RWPE1 (cell line): ENCODE data around the gene PXDN.

ENCODE experiments used
- CTCF ChIA-PET: fragments of 350-600 bp; sonication (Branson Sonifier 250); formaldehyde crosslinking; extraction: SDS; loops from one replicate; lab custom pipeline; 2021; lab: Yijun Ruan, JAX
- POLR2A ChIA-PET: fragments of 400-600 bp; formaldehyde crosslinking; extraction: SDS; loops from one replicate; lab custom pipeline; 2020; ENCODE audit warnings: antibody characterized with exemption; ENCODE audit not compliant: low non-redundant PET; lab: Yijun Ruan, JAX
- DNase-seq: peaks from one replicate; pipeline ENCODE4 v3.0.0; 2012; ENCODE audit warnings: low spot score
- H3K27ac ChIP-seq: fragments of 450-650 bp; 2 replicates; pipeline ENCODE4 v1.5.1; 2017
- CTCF ChIP-seq: fragments of 450-650 bp; conservative IDR thresholded peaks from 2 replicates; pipeline ENCODE4 v1.5.1; 2017; ENCODE audit warnings: low read depth, mild to moderate bottlenecking

PXDN gene

GRCh38 chr2:1633092-1633671 is 111.1 kb downstream of the PXDN start:
- ChIA-PET POLR2A (no interaction called here), CTCF (no interaction called here)

GRCh38 chr2:1632510-1632909 is 111.8 kb downstream of the PXDN start:
- POLR2A ChIA-PET: no interaction called here

More at GRCh38 chr2:1633092-1633671, 111.1 kb downstream of the PXDN start:
- no peak for DNase-seq
- no peak for TF ChIP-seq CTCF
- peak overlapping the region; percentile 25; the same call in 1 of the 2 replicates for H3K27ac ChIP-seq

GRCh38 chr2:1632002-1632348 is 112.3 kb downstream of the PXDN start:
- H3K27ac ChIP-seq: peak overlapping the region; percentile 60
- ChIA-PET CTCF (interaction anchor here (1.2 kb wide), 1 partner anchor 119 kb away, joined by 3 read pairs; no protein-coding TSS in a partner anchor), POLR2A (no interaction called here)
- DNase-seq: peak; percentile 57
- no peak for TF ChIP-seq CTCF

More at GRCh38 chr2:1632510-1632909, 111.8 kb downstream of the PXDN start:
- CTCF ChIA-PET: no interaction called here
- no peak for TF ChIP-seq CTCF
- H3K27ac ChIP-seq: peak overlapping the region; percentile 60
- DNase-seq: no peak

DNA sequence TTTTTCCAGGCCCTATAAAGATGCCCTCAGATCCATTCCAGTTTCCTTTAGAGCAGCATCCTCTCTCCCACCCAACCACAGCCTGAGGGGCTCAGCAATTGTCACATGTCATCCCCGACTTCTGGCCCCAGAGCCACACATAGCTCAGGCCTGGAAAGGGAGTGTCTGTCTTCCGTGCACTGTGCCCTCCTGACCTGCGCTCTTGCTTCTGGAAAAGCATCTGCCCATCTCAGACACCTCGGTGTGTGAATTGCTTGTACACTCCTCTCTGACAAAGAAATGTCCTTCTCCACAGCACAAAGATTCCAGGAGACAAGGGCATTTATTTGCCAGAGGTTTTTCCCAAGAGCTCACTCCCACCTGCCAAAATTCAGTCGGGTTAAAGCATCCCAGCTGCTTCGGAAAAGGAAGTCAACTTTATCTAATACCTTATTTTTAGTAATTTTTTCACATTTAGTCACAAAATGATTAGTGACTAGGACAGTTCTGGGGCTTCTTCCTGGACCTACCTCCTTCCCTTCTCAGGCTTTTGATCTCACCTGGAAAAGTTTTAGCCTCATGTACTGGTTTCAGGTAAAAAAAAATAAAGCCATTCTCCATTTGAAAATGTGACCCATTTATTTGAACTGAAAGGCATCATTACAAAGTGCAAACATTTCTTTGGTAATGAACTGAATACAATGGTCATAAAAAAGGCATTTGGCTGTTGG is 112.9 kb downstream of the PXDN start:
- no peak for TF ChIP-seq CTCF
- POLR2A ChIA-PET: no interaction called here
- no peak for DNase-seq
- peak overlapping the region; percentile 60 for H3K27ac ChIP-seq
- CTCF ChIA-PET: interaction anchor here (1.2 kb wide), 1 partner anchor 119 kb away, joined by 3 read pairs; no protein-coding TSS in a partner anchor

DNA sequence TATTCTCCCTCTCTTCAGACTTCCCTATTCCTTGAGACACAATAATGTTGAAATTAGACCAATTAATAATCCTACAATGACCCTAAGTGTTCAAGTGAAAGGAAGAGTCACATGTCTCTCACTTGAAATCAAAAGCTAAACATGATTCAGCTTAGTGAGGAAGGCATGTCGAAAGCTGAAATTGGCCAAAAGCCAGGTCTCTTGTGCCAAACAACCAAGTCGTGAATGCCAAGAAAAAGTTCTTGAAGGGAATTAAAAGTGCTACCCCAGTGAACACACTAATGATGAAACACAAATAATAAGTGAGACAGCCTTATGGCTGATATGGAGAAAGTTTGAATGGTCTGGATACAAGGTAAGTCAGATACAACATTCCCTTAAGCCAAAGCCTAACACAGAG is 115.4 kb downstream of the PXDN start:
- peak; percentile 34 for DNase-seq
- peak overlapping the region; percentile 86 for H3K27ac ChIP-seq
- CTCF ChIA-PET: interaction anchor here (0.7 kb wide), 2 partner anchors 78 to 194 kb away, joined by 4 read pairs; no protein-coding TSS in a partner anchor
- POLR2A ChIA-PET: no interaction called here
- TF ChIP-seq CTCF: no peak

DNA sequence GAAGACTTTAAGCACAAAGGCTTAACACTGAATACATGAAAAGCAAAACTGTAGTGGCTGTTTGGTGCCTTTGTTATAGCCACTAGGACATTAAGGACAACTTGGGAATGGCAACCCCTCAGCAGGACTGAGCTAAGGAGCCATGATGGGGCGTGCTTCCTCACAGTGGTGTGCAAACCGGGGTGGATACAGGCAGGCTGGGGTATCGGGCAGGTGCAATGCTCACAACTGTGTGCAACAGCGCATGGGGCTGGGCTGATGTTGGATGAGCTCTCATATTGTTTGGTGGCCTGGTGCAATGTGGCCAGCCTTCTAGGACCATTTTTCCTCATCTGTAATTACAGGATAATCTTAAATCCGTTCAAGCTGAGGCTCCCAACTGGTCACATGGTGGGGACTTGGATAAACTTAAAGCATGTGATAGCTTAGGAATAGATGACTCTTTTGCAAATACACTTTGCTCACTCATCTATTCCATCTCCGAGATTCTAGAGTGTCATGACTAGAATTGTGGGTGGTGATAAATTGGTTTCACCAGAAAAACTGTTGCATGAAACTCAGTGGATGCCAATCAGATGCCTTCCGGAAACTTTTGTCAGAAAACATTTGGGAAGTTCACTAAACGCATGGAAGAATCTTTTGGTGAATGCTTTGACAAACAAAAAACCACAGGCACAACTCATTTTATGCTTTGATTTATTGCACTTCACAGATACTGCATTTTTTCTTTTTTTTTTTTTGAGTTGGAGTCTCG is 116.5 kb downstream of the PXDN start:
- H3K27ac ChIP-seq: peak overlapping the region; percentile 86
- ChIA-PET POLR2A (no interaction called here), CTCF (interaction anchor here (0.7 kb wide), 1 partner anchor 892 kb away, joined by 3 read pairs; no protein-coding TSS in a partner anchor)
- no peak for DNase-seq
- no peak for TF ChIP-seq CTCF
